Spleen (tissue), 7 donors: Measurements from ENCODE around the gene LRRC7.

ENCODE experiments used
- POLR2A ChIP-seq, 3 donors: fragments of 450-650 bp; IDR thresholded peaks; one replicate each; pipeline ENCODE4 v1.5.1; 2017; ENCODE audit warnings: antibody characterized with exemption in 3 of 3, mild to moderate bottlenecking in 1 of 3
- TF ChIP-seq, protein P1 (sequence below), 11 experiments: fragments of 200-600 bp in 7 of 11; fragments of 450-650 bp in 4 of 11; sonication (generic) in 4 of 11; IDR thresholded peaks in 8 of 11; conservative IDR thresholded peaks in 3 of 11; 1 replicate in 7 of 11; 2 replicates in 4 of 11; pipeline versions ENCODE4 v1.4.0 to v1.8.0; 2016 to 2021; ENCODE audit warnings: antibody characterized with exemption in 11 of 11, inconsistent platforms in 4 of 11, mild to moderate bottlenecking in 1 of 11
- donor health status: DM: no; HTN: no; CAD: no; lungs with moderate emphysema.
- donor health status: DM: no; HTN: no; CAD: no.
- donor health status: DM: no; HTN: no; CAD: no.

DNA sequence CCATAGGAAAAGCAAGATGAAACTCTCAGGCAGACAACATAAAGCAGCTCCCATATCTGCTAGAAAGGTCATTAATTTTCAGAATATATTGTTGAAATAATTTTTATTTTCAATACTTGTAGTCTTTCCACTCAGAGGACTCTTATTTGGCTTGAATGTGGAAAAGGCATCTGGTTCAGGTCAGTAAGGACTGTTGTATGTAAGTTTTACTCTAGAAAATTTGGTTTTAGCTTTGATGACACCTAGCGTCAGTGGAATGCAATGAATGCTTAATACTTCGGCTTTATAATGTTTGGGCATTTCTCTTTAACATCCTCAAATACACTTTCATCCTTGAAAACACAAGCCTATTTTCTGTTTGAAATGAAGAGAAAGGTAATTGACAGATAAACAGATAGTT is 574.4 kb downstream of the LRRC7 start:
- TF ChIP-seq, protein P1, sequence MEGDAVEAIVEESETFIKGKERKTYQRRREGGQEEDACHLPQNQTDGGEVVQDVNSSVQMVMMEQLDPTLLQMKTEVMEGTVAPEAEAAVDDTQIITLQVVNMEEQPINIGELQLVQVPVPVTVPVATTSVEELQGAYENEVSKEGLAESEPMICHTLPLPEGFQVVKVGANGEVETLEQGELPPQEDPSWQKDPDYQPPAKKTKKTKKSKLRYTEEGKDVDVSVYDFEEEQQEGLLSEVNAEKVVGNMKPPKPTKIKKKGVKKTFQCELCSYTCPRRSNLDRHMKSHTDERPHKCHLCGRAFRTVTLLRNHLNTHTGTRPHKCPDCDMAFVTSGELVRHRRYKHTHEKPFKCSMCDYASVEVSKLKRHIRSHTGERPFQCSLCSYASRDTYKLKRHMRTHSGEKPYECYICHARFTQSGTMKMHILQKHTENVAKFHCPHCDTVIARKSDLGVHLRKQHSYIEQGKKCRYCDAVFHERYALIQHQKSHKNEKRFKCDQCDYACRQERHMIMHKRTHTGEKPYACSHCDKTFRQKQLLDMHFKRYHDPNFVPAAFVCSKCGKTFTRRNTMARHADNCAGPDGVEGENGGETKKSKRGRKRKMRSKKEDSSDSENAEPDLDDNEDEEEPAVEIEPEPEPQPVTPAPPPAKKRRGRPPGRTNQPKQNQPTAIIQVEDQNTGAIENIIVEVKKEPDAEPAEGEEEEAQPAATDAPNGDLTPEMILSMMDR (IDR thresholded peaks at IDR 0.05 in 8 of 11, conservative IDR thresholded peaks at IDR 0.05 in 3 of 11): no peak
- no peak for TF ChIP-seq POLR2A (IDR thresholded peaks at IDR 0.05)
